GM12878 (cell line): Measurements from ENCODE around the gene KDF1. TPM values are rescaled to one million over a fixed set of nuclear protein-coding genes. Genes with fewer than 3 reads are reported as not detected.

Experiments
- ATAC-seq: fragments of 200-7000 bp; cut with Tn5 transposase; 3 replicates; pipeline ENCODE4 v1.9.1; 2020; ENCODE audit warnings: mild to moderate bottlenecking, moderate library complexity
- BruUV-seq: library from RNA; stranded (reverse); fragments of 400-500 nt; replicated peaks from 2 replicates; lab custom pipeline; 2021; lab: Mats Ljungman, UMichigan
- CTCF ChIA-PET: fragments of 300-600 bp; sonication (Branson Sonifier 250); formaldehyde crosslinking; extraction: SDS; loops from one replicate; lab custom pipeline; 2021; ENCODE audit warnings: inconsistent platforms; lab: Yijun Ruan, JAX
- POLR2A ChIA-PET: fragments of 350-600 bp; formaldehyde crosslinking; extraction: SDS; loops from one replicate; lab custom pipeline; 2021; ENCODE audit warnings: inconsistent platforms; lab: Charles Lee
- RAD21 ChIA-PET: fragments of 300-600 bp; sonication (Branson Sonifier 250); formaldehyde crosslinking; loops from one replicate; lab custom pipeline; 2023; ENCODE audit warnings: antibody characterized with exemption; ENCODE audit not compliant: unreplicated experiment; lab: Charles Lee
- SMC1A ChIA-PET: fragments of 300-600 bp; sonication (Branson Sonifier 250); formaldehyde crosslinking; loops from one replicate; lab custom pipeline; 2023; ENCODE audit not compliant: unreplicated experiment, uncharacterized antibody; lab: Charles Lee
- DNase-seq: peaks from one replicate; pipeline ENCODE4 v3.0.0-alpha.2; 2011; ENCODE audit warnings: low read depth, low spot score
- FAIRE-seq: peaks from 3 replicates; lab custom pipeline; 2011; peaks lifted over from hg19 to GRCh38; lab: Jason Lieb, UNC
- H2AFZ ChIP-seq: 2 replicates; pipeline ENCODE4 v1.6.0; 2011; ENCODE audit warnings: low read depth, low read length, control low read depth; ENCODE audit not compliant: control insufficient read depth
- H3K27ac ChIP-seq: 2 replicates; pipeline ENCODE4 v1.5.1; 2011; ENCODE audit warnings: control low read depth; ENCODE audit not compliant: control insufficient read depth, insufficient read depth
- H3K27me3 ChIP-seq, 2 experiments: replicated peaks in 1 of 2; 2 replicates each; pipeline versions ENCODE4 v1.6.0 to v1.6.1; 2011; ENCODE audit warnings: low read length in 1 of 2; ENCODE audit not compliant: control insufficient read depth in 2 of 2, insufficient read depth in 2 of 2
- H3K36me3 ChIP-seq, 2 experiments: 2 replicates each; pipeline ENCODE4 v1.5.1; 2011; ENCODE audit warnings: low read length in 1 of 2; ENCODE audit not compliant: control insufficient read depth in 2 of 2, insufficient read depth in 2 of 2
- H3K4me1 ChIP-seq: 2 replicates; pipeline ENCODE4 v1.6.1; 2011; ENCODE audit warnings: mild to moderate bottlenecking, low read length, moderate library complexity, mixed read lengths; ENCODE audit not compliant: control insufficient read depth, insufficient read depth
- H3K4me2 ChIP-seq: 2 replicates; pipeline ENCODE4 v1.6.0; 2011; ENCODE audit warnings: control low read depth; ENCODE audit not compliant: control insufficient read depth, insufficient read depth
- H3K4me3 ChIP-seq: fragments of 200-600 bp; sonication (generic); 2 replicates; pipeline ENCODE4 v1.5.1; 2016
- H3K79me2 ChIP-seq: 2 replicates; pipeline ENCODE4 v1.6.0; 2011; ENCODE audit warnings: low read length; ENCODE audit not compliant: control insufficient read depth, insufficient read depth
- H3K9ac ChIP-seq: 2 replicates; pipeline ENCODE4 v1.8.0; 2011; ENCODE audit warnings: low read length, control low read depth, mixed read lengths; ENCODE audit not compliant: control insufficient read depth, insufficient read depth
- H3K9me3 ChIP-seq: replicated peaks from 3 replicates; pipeline ENCODE4 v1.5.1; 2011; ENCODE audit warnings: mild to moderate bottlenecking, low read length; ENCODE audit not compliant: control insufficient read depth, insufficient read depth
- H4K20me1 ChIP-seq: 2 replicates; pipeline ENCODE4 v1.6.0; 2011; ENCODE audit not compliant: control insufficient read depth, insufficient read depth
- ATF7 ChIP-seq: fragments of 450-650 bp; IDR thresholded peaks from 2 replicates; pipeline ENCODE4 v1.6.1; 2016; ENCODE audit warnings: low read depth, mild to moderate bottlenecking
- CBX5 ChIP-seq: sonication (generic); IDR thresholded peaks from 2 replicates; pipeline ENCODE4 v1.6.1; 2016; ENCODE audit warnings: low read depth, moderate library complexity, mild to moderate bottlenecking, inconsistent platforms
- CEBPB ChIP-seq, 2 experiments: fragments of 150-350 bp in 1 of 2; IDR thresholded peaks; 2 replicates each; pipeline ENCODE4 v1.6.1; 2012 to 2014; ENCODE audit warnings: low read depth in 2 of 2, low read length in 2 of 2, borderline replicate concordance in 1 of 2, inconsistent platforms in 1 of 2
- CHD2 ChIP-seq: IDR thresholded peaks from 2 replicates; pipeline ENCODE4 v1.6.1; 2011; ENCODE audit warnings: low read depth, low read length, improper control_type of control experiment, borderline replicate concordance
- DPF2 ChIP-seq: fragments of 450-650 bp; IDR thresholded peaks from 2 replicates; pipeline ENCODE4 v1.6.1; 2017; ENCODE audit warnings: mild to moderate bottlenecking
- FOXK2 ChIP-seq: fragments of 450-650 bp; IDR thresholded peaks from 2 replicates; pipeline ENCODE4 v1.6.1; 2017; ENCODE audit warnings: mild to moderate bottlenecking, moderate library complexity
- IKZF1 ChIP-seq: fragments of 450-650 bp; conservative IDR thresholded peaks from 2 replicates; pipeline ENCODE4 v1.6.1; 2017; ENCODE audit warnings: antibody characterized with exemption, mild to moderate bottlenecking
- JUND ChIP-seq: IDR thresholded peaks from 2 replicates; pipeline ENCODE4 v1.6.1; 2012; ENCODE audit warnings: low read depth, mild to moderate bottlenecking, low read length, improper control_type of control experiment, moderate library complexity
- NR2C2 ChIP-seq: IDR thresholded peaks from 2 replicates; pipeline ENCODE4 v1.6.1; 2011; ENCODE audit warnings: borderline replicate concordance, low read depth; ENCODE audit not compliant: control insufficient read depth, insufficient read length
- POLR2AphosphoS2 ChIP-seq: IDR thresholded peaks from 2 replicates; pipeline ENCODE4 v1.6.1; 2011; ENCODE audit warnings: low read depth, mild to moderate bottlenecking, low read length, improper control_type of control experiment, moderate library complexity
- SMAD5 ChIP-seq: IDR thresholded peaks from 2 replicates; pipeline ENCODE4 v1.6.1; 2016; ENCODE audit warnings: antibody characterized with exemption, low read depth
- TCF12 ChIP-seq: IDR thresholded peaks from 2 replicates; pipeline ENCODE4 v1.6.1; 2011; ENCODE audit warnings: low read depth, mild to moderate bottlenecking, low read length
- TCF3 ChIP-seq: IDR thresholded peaks from 2 replicates; pipeline ENCODE4 v1.6.1; 2012; ENCODE audit warnings: low read depth, mild to moderate bottlenecking, low read length, borderline replicate concordance; ENCODE audit not compliant: insufficient read depth
- TCF7 ChIP-seq: IDR thresholded peaks from 2 replicates; pipeline ENCODE4 v1.6.1; 2014; ENCODE audit warnings: antibody characterized with exemption, borderline replicate concordance
- YBX1 ChIP-seq: fragments of 450-650 bp; IDR thresholded peaks from 2 replicates; pipeline ENCODE4 v1.6.1; 2016; ENCODE audit warnings: antibody characterized with exemption
- ZSCAN29 ChIP-seq: fragments of 450-650 bp; IDR thresholded peaks from 2 replicates; pipeline ENCODE4 v1.6.1; 2017; ENCODE audit warnings: mild to moderate bottlenecking, moderate library complexity
- whole genome bisulfite sequencing: methylation state at CpG from one replicate; pipeline ENCODE4 v1.1.6; 2016; ENCODE audit warnings: low lambda C conversion rate; ENCODE audit not compliant: insufficient replicate concordance, insufficient coverage; ENCODE audit errors: missing lambda C conversion rate; 5-methylcytosine and 5-hydroxymethylcytosine counted together
- in situ Hi-C: fragments of 300-500 bp; cut with MboI; formaldehyde crosslinking; loops from 9 replicates; pipeline ENCODE4 v1.14.3; 2018; ENCODE audit warnings: mixed read lengths
- intact Hi-C: fragments of 100-400 bp; cut with micrococcal nuclease; formaldehyde crosslinking; loops from one replicate; pipeline ENCODE4 v1.14.2; 2022; ENCODE audit not compliant: unreplicated experiment
- polyA plus RNA-seq, 11 experiments: library from polyadenylated mRNA; depleted of rRNA in 4 of 11; unstranded in 6 of 11; stranded (reverse) in 5 of 11; fragments of >200 nt; fragmentation: Nextera tagmentation in 4 of 11; fragmentation: Illumina TruSeq in 1 of 11; extraction: Ambion mirVana in 4 of 11; extraction: Trizol in 1 of 11; gene quantifications; 1 replicate in 1 of 11; 2 replicates in 10 of 11; pipeline versions ENCODE4 v1.2.1 to v1.2.3, GENCODE V29; 2011 to 2016; ENCODE audit warnings: inconsistent platforms in 2 of 11, missing spikeins in 2 of 11, low read depth in 1 of 11
- total RNA-seq, 4 experiments: library from RNA; depleted of rRNA in 3 of 4; stranded (reverse); fragments of >200 nt in 3 of 4; fragmentation: Illumina TruSeq in 1 of 4; extraction: Trizol in 1 of 4; gene quantifications; 2 replicates each; pipeline versions ENCODE4 v1.2.1 to v1.2.3, GENCODE V29; 2013 to 2021
- TF ChIP-seq, protein P1 (sequence below): IDR thresholded peaks from 2 replicates; pipeline ENCODE4 v1.6.1; 2011; ENCODE audit warnings: borderline replicate concordance, low read depth, mild to moderate bottlenecking, moderate library complexity, mixed read lengths, low read length; ENCODE audit not compliant: insufficient read depth; ENCODE audit errors: extremely low read length
- TF ChIP-seq, protein P2 (sequence below): fragments of 450-650 bp; IDR thresholded peaks from 2 replicates; pipeline ENCODE4 v1.6.1; 2017; ENCODE audit warnings: low read depth, mild to moderate bottlenecking, moderate library complexity
- TF ChIP-seq, protein P3 (sequence below): IDR thresholded peaks from 2 replicates; pipeline ENCODE4 v1.6.1; 2012; ENCODE audit warnings: low read depth, low read length, improper control_type of control experiment

Gene KDF1
- total and polyA plus RNA-seq, 10 of the 15 experiments (the other 5 are each of a cell fraction or from before 2014, with no cell fraction given) = 0.03 to 0.13 (median 0.04) TPM; not detected in 7

DNA sequence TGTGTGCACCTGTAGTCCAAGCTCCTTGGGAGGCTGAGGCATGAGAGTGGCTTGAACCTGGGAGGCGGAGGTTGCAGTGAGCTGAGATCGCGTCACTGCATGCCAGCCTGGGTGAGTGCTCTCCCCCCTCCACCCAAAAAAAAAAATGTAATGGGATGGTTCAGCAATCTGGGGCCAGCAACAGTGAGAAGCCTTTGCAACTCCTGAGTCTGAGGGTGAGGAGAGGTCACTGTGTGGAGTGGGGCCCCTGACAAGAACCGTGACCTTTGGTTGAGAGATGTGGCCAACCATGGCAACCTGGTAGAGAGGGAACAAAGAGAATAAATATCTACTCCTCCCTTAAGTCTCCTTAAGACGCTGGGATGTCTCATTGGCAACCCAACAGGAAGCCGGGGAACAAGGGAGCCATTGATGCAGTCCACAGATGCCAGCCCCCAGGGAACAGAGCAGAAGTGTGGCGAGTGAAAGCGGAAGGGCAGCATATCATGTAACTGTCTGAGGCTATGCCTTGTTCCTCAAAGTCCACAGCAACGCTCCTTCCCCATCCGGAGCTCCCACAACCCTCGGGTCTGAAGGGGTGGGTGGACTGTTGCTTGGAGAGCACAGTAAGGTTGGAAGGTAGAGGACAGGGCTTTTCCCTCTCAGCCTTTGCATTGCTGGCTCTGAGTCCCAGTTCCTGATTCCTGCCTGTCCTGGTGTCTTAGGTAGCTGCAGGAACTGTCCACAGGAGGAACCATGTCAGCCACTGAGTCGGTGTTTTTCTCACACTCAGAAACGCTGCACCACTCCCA lies 41.5 kb upstream of the KDF1 start:
- H3K9ac ChIP-seq = no peak overlapping the region
- H3K4me3 ChIP-seq = no peak overlapping the region
- ATAC-seq (peak; percentile 82), FAIRE-seq (no peak), DNase-seq (peak; percentile 38)
- H3K27me3 ChIP-seq = no peaks in the 10 kb centered on the region; a peak in 1 of 4 replicates
- no peak overlapping the region for H3K27ac ChIP-seq
- H4K20me1 ChIP-seq = no peaks in the 10 kb centered on the region
- in situ Hi-C loops = no loop called here
- RAD21 ChIA-PET = interaction anchor here (0.7 kb wide), 2 partner anchors 43 to 44 kb away, joined by 3 to 4 read pairs; no protein-coding TSS in a partner anchor
- BruUV-seq = no TSS peak
- peak overlapping the region; percentile 49 for H2AFZ ChIP-seq
- POLR2A ChIA-PET = interaction anchor here (0.6 to 0.7 kb wide), 2 partner anchors 101 to 161 kb away, joined by 3 read pairs; no protein-coding TSS in a partner anchor
- H3K4me2 ChIP-seq = no peak overlapping the region
- SMC1A ChIA-PET = interaction anchor here (0.6 to 1.8 kb wide), 5 partner anchors 44 to 692 kb away, joined by 3 to 6 read pairs (median 3); no protein-coding TSS in a partner anchor
- no peaks in the 10 kb centered on the region for H3K9me3 ChIP-seq
- peaks cover 3% of the 10 kb centered on the region for H3K4me1 ChIP-seq
- intact Hi-C loops = no loop called here
- CTCF ChIA-PET = interaction anchor here (0.6 to 2.6 kb wide), 3 partner anchors 44 to 98 kb away, joined by 4 to 18 read pairs (median 12); no protein-coding TSS in a partner anchor
- no peaks in the 10 kb centered on the region for H3K36me3 ChIP-seq
- WGBS = 23% methylated on average over 13 of the region's 13 CpGs
- H3K79me2 ChIP-seq = no peaks in the 10 kb centered on the region
- TF ChIP-seq, protein P1, sequence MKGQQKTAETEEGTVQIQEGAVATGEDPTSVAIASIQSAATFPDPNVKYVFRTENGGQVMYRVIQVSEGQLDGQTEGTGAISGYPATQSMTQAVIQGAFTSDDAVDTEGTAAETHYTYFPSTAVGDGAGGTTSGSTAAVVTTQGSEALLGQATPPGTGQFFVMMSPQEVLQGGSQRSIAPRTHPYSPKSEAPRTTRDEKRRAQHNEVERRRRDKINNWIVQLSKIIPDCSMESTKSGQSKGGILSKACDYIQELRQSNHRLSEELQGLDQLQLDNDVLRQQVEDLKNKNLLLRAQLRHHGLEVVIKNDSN = no peak
- TF ChIP-seq YBX1 (no peak), NR2C2 (no peak), POLR2AphosphoS2 (no peak), FOXK2 (no peak), ZSCAN29 (no peak), CHD2 (no peak), TCF7 (no peak), IKZF1 (peak; percentile 84), JUND (no peak), CEBPB (IDR thresholded peaks at IDR 0.05; ENCODE audit: borderline replicate concordance in 1 of 2, low read depth in 2 of 2, low read length in 2 of 2) (no peak), DPF2 (peak; percentile 63; the same call in 1 of the 2 replicates), ATF7 (no peak; the same call in 1 of the 2 replicates), SMAD5 (no peak), CBX5 (no peak), TCF3 (no peak), TCF12 (no peak)
- TF ChIP-seq, protein P2, sequence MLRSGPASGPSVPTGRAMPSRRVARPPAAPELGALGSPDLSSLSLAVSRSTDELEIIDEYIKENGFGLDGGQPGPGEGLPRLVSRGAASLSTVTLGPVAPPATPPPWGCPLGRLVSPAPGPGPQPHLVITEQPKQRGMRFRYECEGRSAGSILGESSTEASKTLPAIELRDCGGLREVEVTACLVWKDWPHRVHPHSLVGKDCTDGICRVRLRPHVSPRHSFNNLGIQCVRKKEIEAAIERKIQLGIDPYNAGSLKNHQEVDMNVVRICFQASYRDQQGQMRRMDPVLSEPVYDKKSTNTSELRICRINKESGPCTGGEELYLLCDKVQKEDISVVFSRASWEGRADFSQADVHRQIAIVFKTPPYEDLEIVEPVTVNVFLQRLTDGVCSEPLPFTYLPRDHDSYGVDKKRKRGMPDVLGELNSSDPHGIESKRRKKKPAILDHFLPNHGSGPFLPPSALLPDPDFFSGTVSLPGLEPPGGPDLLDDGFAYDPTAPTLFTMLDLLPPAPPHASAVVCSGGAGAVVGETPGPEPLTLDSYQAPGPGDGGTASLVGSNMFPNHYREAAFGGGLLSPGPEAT = peak; percentile 48; the same call in 1 of the 2 replicates
- TF ChIP-seq, protein P3, sequence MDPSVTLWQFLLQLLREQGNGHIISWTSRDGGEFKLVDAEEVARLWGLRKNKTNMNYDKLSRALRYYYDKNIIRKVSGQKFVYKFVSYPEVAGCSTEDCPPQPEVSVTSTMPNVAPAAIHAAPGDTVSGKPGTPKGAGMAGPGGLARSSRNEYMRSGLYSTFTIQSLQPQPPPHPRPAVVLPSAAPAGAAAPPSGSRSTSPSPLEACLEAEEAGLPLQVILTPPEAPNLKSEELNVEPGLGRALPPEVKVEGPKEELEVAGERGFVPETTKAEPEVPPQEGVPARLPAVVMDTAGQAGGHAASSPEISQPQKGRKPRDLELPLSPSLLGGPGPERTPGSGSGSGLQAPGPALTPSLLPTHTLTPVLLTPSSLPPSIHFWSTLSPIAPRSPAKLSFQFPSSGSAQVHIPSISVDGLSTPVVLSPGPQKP = no peak
